OCI-LY7 (cell line): Measurements from ENCODE around the gene SLC17A4. TPM values are rescaled to one million over a fixed set of nuclear protein-coding genes. Genes with fewer than 3 reads are reported as not detected.

Experiments
- BruUV-seq: library from RNA; stranded (reverse); fragments of 400-500 nt; replicated peaks from 2 replicates; lab custom pipeline; 2021; lab: Mats Ljungman, UMichigan
- CTCF ChIA-PET: fragments of 300-600 bp; sonication (Branson Sonifier 250); formaldehyde crosslinking; loops from one replicate; lab custom pipeline; 2022; ENCODE audit warnings: antibody characterized with exemption; ENCODE audit not compliant: unreplicated experiment; lab: Charles Lee
- POLR2A ChIA-PET: fragments of 300-600 bp; sonication (Branson Sonifier 250); formaldehyde crosslinking; loops from one replicate; lab custom pipeline; 2022; ENCODE audit warnings: antibody characterized with exemption; lab: Charles Lee
- DNase-seq: peaks from one replicate; pipeline ENCODE4 v3.0.0-alpha.2; 2015; ENCODE audit warnings: low spot score
- H2AFZ ChIP-seq: fragments of 200-600 bp; sonication (generic), shearing (Covaris generic); 2 replicates; pipeline ENCODE4 v1.6.1; 2014; ENCODE audit warnings: mild to moderate bottlenecking, antibody characterized with exemption, low read length, moderate library complexity
- H3K27ac ChIP-seq: fragments of 200-600 bp; sonication (generic); 2 replicates; pipeline ENCODE4 v1.5.1; 2014; ENCODE audit warnings: mixed run types, low read depth, mild to moderate bottlenecking, moderate library complexity, low read length, inconsistent platforms; ENCODE audit not compliant: poor library complexity, severe bottlenecking
- H3K36me3 ChIP-seq: fragments of 200-600 bp; sonication (generic); 2 replicates; pipeline ENCODE4 v1.6.1; 2014; ENCODE audit warnings: mild to moderate bottlenecking, antibody characterized with exemption, low read length, moderate library complexity, mixed read lengths; ENCODE audit not compliant: insufficient read depth
- H3K4me1 ChIP-seq: fragments of 200-600 bp; sonication (generic); 2 replicates; pipeline ENCODE4 v1.5.1; 2014; ENCODE audit warnings: mild to moderate bottlenecking, low read length; ENCODE audit not compliant: insufficient read depth, poor library complexity, severe bottlenecking
- H3K4me2 ChIP-seq: fragments of 200-600 bp; sonication (generic); 2 replicates; pipeline ENCODE4 v1.6.1; 2014; ENCODE audit warnings: mild to moderate bottlenecking, low read length
- H3K4me3 ChIP-seq: fragments of 200-600 bp; sonication (generic); 2 replicates; pipeline ENCODE4 v1.5.1; 2014; ENCODE audit warnings: mild to moderate bottlenecking, low read depth, low read length; ENCODE audit not compliant: poor library complexity, severe bottlenecking
- H3K79me2 ChIP-seq: fragments of 200-600 bp; sonication (generic); 2 replicates; pipeline ENCODE4 v1.6.1; 2016; ENCODE audit warnings: low read depth, mild to moderate bottlenecking, low read length, moderate library complexity, mixed read lengths; ENCODE audit not compliant: insufficient read depth
- H3K9me2 ChIP-seq: fragments of 200-600 bp; sonication (generic); 2 replicates; pipeline ENCODE4 v1.6.1; 2016; ENCODE audit warnings: mild to moderate bottlenecking, low read length, mixed read lengths; ENCODE audit not compliant: insufficient read depth
- H3K9me3 ChIP-seq: fragments of 200-600 bp; sonication (generic); 2 replicates; pipeline ENCODE4 v1.6.1; 2014; ENCODE audit warnings: mild to moderate bottlenecking, mixed run types, low read length, mixed read lengths
- H4K20me1 ChIP-seq: fragments of 200-600 bp; sonication (generic); 2 replicates; pipeline ENCODE4 v1.6.1; 2014; ENCODE audit warnings: mild to moderate bottlenecking, antibody characterized with exemption, low read length, moderate library complexity, mixed read lengths; ENCODE audit not compliant: insufficient read depth
- CTCF ChIP-seq: fragments of 200-600 bp; sonication (generic); conservative IDR thresholded peaks from 2 replicates; pipeline ENCODE4 v1.5.1; 2014; ENCODE audit warnings: mild to moderate bottlenecking, antibody characterized with exemption, low read length, moderate library complexity, mixed read lengths
- EZH2phosphoT487 ChIP-seq: fragments of 200-600 bp; sonication (generic); IDR thresholded peaks from 2 replicates; pipeline ENCODE4 v1.6.1; 2018; ENCODE audit warnings: low read depth, borderline replicate concordance, mild to moderate bottlenecking, mixed run types, antibody characterized with exemption, low read length, moderate library complexity, mixed read lengths
- intact Hi-C: fragments of 100-400 bp; cut with micrococcal nuclease; formaldehyde crosslinking; loops from one replicate; pipeline ENCODE4 v1.10.0; 2022; ENCODE audit not compliant: unreplicated experiment
- total RNA-seq, 2 experiments: library from RNA; depleted of rRNA in 1 of 2; stranded (reverse); fragments of >200 nt in 1 of 2; shearing (Covaris generic) in 1 of 2; gene quantifications; 2 replicates each; pipeline ENCODE4 v1.2.3, GENCODE V29; 2014 to 2022

Gene SLC17A4
- total RNA-seq, 2 experiments from 2014 or later: not detected

- Histone ChIP-seq H3K79me2 (no peaks in the 10 kb centered on the region), H3K9me2 (no peaks in the 10 kb centered on the region), H4K20me1 (no peaks in the 10 kb centered on the region), H3K9me3 (no peaks in the 10 kb centered on the region), H2AFZ (no peak overlapping the region), H3K36me3 (no peaks in the 10 kb centered on the region), H3K4me2 (no peak overlapping the region), H3K4me3 (no peak overlapping the region), H3K4me1 (no peaks in the 10 kb centered on the region), H3K27ac (no peak overlapping the region)
- no TSS peak for BruUV-seq
- intact Hi-C loops: no loop called here
- CTCF ChIA-PET: no interaction called here
- no peak for DNase-seq
- POLR2A ChIA-PET: no interaction called here
- no peak for TF ChIP-seq CTCF
- TF ChIP-seq EZH2phosphoT487: no peak
Observed at GRCh38 chr6:25755483-25755882, 941 bp downstream of the SLC17A4 start.

GRCh38 chr6:25756382-25757363, 2.1 kb downstream of the SLC17A4 start:
- Histone ChIP-seq H3K4me2 (no peak overlapping the region), H4K20me1 (no peaks in the 10 kb centered on the region), H3K9me2 (no peaks in the 10 kb centered on the region), H2AFZ (no peak overlapping the region), H3K27ac (no peak overlapping the region), H3K4me1 (no peaks in the 10 kb centered on the region), H3K36me3 (no peaks in the 10 kb centered on the region), H3K9me3 (no peaks in the 10 kb centered on the region), H3K4me3 (no peak overlapping the region), H3K79me2 (no peaks in the 10 kb centered on the region)
- CTCF ChIA-PET: no interaction called here
- no peak for DNase-seq
- POLR2A ChIA-PET: no interaction called here
- intact Hi-C loops: no loop called here
- TF ChIP-seq CTCF (no peak), EZH2phosphoT487 (no peak)
- BruUV-seq: no TSS peak
